ENCODE measurements around the gene CSMD2.
"Not testable (repeated sequence)": the region's sequence is repeated elsewhere in the genome, so short reads cannot be mapped to it uniquely, and the experiment has no call there.

CSMD2 gene

GRCh38 chr1:34164771-34165391 lies at the start of gene CSMD2:
TSS of gene CSMD2 (minus strand) at chr1:34165230. CDS start at chr1:34165097, 133 bp downstream.
- in situ Hi-C loops (cut with HindIII; ENCODE audit: low sequenced_read_pairs): no loop called here

- in situ Hi-C loops (cut with HindIII; ENCODE audit: low sequenced_read_pairs): no loop called here
Measured at GRCh38 chr1:34213956-34214355, 48.9 kb upstream of the CSMD2 start.

- in situ Hi-C loops (cut with HindIII; ENCODE audit: low sequenced_read_pairs): no loop called here
Measured at GRCh38 chr1:34212673-34213072, 47.6 kb upstream of the CSMD2 start.

DNA sequence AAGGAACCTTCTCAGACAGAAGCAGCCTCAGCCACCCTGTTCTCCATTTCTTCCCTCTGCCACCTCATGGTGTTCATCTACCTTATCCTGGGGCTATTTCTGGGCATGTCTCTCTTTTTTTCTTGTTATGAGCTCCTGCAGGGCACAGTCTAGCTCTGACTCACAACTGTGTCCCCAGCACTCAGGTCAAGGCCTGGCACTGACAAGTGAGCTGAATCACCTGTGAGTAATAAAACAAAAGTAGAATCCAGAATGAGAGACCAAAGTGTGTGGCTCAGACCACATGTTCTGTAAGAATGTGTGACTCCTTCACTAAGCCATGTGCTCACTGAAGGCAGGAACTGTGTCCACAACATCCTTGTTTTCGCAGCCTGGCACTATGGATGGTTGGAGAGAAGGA lies 34.9 kb upstream of the CSMD2 start:
- in situ Hi-C loops (cut with HindIII; ENCODE audit: low sequenced_read_pairs): no loop called here

GRCh38 chr1:34192621-34193020 lies 27.6 kb upstream of the CSMD2 start:
- in situ Hi-C loops (cut with HindIII; ENCODE audit: low sequenced_read_pairs): no loop called here

- in situ Hi-C loops (cut with HindIII; ENCODE audit: low sequenced_read_pairs): no loop called here
Measured at GRCh38 chr1:34190692-34191091, 25.7 kb upstream of the CSMD2 start.

DNA sequence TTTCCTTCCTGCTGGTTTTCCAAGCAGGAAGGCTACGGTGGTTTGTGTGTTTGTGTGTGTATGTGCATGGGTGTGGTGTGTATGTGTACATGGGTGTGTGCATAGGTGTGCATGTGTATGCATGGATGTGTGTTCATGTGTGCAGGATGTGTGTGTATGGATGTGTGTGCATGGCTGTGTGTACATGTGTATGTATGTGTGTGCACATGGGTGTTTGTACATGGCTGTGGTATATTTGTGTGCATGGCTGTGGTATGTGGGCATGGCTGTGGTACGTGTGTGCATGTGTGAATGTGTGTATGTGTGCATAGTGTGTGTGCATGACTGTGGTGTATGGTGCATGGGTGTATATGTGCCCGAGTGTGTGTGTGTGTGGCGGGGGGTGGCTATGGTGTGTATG lies 24.0 kb upstream of the CSMD2 start:
- in situ Hi-C loops (cut with HindIII; ENCODE audit: low sequenced_read_pairs): no loop called here

DNA sequence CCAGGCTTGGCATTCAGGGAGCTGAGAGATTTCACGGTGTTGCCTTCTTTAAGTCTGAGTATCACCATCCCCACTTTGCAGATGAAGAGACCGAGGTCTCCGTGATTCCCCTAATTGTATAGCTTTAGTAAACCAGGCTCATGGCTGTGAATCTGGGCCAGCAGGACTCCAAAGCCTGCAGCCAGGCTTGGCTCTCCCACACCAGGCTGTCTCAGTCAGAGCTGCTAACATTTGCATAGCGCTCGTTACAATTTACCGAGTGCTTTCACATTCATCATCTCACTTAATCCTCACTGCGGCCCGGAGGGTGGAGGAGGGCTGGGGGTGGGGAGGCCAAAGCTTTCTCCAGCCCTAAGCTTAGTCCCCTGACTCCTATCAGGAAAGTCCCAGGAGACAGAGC lies 23.4 kb upstream of the CSMD2 start:
- in situ Hi-C loops (cut with HindIII; ENCODE audit: low sequenced_read_pairs): no loop called here

DNA sequence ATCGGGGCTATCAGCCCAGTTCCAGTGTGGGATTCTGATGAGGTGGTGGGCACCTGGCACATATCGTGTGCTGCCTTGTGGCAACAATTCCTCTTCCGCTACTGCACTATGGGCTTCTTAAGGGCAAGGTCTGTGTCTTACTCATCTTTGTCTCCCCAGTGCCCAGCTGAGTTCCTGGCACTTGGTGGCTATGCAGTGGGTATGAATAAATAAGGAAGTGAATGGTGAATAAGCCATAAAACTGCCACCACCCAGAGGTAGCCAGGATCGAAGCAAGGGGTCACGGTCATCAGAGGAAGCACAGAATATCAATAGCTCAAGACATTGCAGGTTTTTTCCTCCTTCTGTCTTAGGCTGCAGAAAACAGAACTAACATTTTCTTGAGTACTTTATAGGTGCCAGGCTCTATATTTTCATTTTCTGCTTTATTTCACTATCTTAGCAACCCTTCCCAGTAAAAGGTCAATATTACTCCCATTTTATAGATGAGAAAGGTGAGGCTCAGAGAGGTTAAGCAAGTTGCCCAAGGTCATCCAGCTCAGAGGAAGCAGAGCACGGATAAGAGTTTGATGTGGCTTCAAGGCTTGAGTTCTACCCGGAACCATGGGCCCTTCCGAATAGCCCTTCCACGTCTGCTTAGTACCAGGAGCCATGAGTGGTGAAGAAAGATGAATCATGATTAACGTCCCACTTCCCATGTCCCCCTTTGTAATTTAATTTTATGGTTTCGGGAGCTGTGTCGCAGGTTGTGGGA lies 21.9 kb upstream of the CSMD2 start:
- in situ Hi-C loops (cut with HindIII; ENCODE audit: low sequenced_read_pairs): no loop called here

DNA sequence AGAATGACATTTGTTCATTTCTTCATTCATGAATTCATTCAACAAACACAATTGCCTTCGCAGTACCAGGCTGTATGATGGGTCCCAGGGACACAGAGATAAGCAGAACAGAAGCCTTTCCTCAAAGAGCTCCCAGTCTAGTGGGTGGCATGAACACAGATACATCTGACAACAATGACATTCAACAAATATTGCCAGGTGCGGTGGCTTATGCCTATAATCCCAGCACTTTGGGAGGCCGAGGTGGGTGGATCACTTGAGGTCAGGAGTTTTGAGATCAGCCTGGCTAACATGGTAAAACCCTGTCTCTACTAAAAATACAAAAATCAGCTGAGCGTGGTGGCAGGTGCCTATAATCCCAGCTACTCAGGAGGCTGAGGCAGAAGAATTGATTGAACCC lies 18.4 kb upstream of the CSMD2 start:
- in situ Hi-C loops (cut with HindIII; ENCODE audit: low sequenced_read_pairs): not testable (repeated sequence)

DNA sequence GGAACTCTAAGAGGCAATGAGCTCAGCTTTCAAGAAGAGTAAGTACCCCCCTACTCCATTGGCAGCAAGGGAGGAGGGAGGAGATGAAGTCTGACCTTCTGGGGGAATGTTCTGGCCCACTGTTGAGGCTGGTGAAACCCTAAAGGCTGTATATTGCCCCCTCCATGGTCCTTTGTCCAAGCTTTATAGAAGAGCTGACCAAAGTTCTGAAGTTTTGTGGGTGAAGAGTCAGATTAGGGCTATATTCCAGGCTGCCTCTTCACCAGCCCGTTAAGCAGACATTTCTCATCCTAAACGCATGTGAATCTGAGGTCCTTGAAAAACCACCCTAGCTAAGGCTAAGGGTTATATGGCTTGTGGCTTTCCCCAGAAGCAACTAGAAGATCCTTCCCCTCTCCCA lies 13.0 kb upstream of the CSMD2 start:
- in situ Hi-C loops (cut with HindIII; ENCODE audit: low sequenced_read_pairs): no loop called here

DNA sequence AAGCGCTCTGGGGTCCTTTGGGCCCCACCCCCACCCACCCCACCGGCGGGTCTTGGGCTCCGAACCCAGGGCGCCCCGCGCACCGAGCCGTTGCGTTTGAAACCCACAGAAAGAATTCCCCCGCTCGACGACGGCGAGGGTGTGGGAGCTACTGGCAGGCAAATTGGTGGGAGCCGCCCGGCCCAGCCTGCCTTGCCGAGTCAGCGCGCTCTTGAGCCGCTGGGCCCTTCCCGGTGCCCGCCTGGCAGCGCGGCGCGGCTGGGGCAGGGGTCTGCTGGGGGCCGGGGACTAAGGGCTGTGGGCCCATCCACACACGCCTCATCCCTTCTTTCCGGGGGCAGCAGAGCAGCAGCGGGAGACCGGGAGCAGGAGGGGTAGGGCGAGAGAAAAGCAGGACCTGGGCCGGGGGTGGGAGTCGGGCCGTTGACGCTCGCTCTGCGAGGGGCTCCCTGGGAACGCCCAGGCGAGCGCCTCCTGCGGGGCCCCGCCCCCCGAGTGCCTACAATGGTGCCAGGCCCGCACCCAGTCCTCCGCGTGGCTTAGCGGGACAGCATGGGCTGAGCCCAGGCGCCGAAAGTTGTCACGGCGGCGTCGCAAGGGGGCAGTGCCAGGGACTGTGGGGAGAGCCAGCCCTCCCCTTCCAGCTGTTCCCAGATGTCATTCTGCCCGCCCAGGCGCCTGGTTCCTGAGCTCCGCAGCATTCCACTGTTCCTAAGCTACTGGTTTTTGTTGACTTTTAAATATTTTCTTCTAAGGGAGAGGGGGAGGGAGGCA lies 12.0 kb upstream of the CSMD2 start, which contains the start of gene C1orf94:
C1orf94 (plus strand) TSS at position 78 of the 774 bp plus-strand sequence. CDS start 883 bp downstream, outside the sequence.
- in situ Hi-C loops (cut with HindIII; ENCODE audit: low sequenced_read_pairs): no loop called here

DNA sequence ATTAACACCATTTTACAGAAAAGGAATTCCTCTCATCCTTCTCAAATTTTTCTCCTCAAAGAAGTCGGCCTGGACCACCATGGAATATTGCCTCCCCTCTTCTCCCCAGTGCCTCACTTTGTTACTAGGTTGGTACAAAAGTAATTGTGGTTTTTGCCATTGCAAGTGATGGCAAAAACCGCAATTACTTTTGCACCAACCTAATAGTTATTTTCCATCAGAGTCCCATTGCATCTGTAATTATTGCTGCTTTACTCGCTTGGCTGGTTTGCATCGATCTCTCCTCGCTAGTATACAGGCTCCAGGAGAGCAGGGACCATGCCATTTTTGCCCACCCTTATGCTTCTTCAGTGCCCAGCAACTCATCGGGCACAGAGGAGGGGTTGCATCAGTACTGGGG lies 10.7 kb upstream of the CSMD2 start:
- in situ Hi-C loops (cut with HindIII; ENCODE audit: low sequenced_read_pairs): no loop called here

- in situ Hi-C loops (cut with HindIII; ENCODE audit: low sequenced_read_pairs): no loop called here
Measured at GRCh38 chr1:34167389-34167788, 2.4 kb upstream of the CSMD2 start.

GRCh38 chr1:34166625-34167361 lies 1.8 kb upstream of the CSMD2 start:
- in situ Hi-C loops (cut with HindIII; ENCODE audit: low sequenced_read_pairs): no loop called here

DNA sequence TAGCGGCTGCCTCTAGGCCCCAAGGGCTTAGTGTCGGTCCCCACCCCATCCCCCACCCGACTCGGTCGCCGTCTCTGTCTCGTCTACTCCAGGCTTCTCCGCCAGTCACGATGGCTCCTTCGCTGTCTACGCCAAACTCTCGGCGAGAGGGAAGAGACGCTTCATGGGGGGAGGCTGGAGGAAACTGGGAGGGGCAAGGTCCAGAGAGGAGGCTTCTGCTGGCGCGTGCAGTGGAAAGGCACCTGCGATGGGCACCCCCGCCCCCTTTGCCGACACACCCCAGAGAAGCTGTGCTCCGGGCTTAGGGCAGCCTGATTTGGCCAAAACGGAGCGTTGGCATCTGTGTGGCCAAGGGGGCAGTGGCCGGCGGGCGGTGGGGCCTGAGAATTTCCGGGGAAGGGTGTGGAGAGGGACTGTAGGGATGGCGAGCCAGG lies 1.2 kb upstream of the CSMD2 start:
- in situ Hi-C loops (cut with HindIII; ENCODE audit: low sequenced_read_pairs): no loop called here

- in situ Hi-C loops (cut with HindIII; ENCODE audit: low sequenced_read_pairs): no loop called here
Measured at GRCh38 chr1:34165422-34165921, 442 bp upstream of the CSMD2 start.

DNA sequence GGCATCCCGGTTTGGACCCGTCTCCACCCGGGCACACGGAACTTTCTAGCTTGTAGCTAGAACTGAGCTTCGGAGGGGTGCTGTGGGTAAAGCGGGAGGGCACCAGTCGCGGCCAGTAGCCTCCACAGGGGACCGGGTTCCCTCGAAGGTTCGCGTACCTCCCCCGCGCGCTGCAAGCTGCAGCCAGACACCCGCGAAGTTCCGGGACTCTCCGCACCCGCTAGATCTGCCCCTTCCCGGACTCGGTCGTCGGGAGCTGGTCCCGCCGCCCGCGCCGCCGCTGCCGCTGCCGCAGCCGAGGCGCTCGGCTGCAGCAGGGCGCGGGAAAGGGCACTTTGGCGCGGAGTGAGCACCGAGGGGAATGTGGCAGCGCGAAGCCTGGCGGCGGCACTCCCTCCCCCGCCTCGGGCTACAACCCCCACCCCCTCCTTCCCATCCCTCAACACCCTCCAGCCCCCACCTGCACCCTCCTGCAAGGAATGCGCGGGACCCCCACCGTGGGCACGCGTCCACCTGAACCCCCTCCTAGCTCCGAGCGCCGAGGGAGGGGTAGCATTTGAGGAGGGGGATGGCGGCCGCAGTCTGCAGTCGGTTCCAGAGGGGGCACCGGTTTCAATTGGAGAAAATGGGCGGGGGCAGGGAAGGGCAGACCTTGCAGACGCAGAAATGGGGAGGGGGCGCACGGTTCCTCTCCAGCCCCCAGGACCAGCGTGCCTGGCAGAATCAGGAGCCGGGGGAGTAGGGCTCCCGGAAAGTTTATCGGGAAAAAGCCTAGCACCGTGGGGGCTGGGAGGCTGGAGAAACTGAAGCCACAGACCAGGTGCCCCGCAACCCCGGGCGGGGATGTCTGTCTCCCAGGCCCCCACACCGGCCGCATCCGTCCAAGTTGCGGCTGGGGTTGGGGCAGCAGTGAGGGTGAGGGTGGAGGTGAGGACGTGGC lies 968 bp downstream of the CSMD2 start:
- in situ Hi-C loops (cut with HindIII; ENCODE audit: low sequenced_read_pairs): no loop called here

DNA sequence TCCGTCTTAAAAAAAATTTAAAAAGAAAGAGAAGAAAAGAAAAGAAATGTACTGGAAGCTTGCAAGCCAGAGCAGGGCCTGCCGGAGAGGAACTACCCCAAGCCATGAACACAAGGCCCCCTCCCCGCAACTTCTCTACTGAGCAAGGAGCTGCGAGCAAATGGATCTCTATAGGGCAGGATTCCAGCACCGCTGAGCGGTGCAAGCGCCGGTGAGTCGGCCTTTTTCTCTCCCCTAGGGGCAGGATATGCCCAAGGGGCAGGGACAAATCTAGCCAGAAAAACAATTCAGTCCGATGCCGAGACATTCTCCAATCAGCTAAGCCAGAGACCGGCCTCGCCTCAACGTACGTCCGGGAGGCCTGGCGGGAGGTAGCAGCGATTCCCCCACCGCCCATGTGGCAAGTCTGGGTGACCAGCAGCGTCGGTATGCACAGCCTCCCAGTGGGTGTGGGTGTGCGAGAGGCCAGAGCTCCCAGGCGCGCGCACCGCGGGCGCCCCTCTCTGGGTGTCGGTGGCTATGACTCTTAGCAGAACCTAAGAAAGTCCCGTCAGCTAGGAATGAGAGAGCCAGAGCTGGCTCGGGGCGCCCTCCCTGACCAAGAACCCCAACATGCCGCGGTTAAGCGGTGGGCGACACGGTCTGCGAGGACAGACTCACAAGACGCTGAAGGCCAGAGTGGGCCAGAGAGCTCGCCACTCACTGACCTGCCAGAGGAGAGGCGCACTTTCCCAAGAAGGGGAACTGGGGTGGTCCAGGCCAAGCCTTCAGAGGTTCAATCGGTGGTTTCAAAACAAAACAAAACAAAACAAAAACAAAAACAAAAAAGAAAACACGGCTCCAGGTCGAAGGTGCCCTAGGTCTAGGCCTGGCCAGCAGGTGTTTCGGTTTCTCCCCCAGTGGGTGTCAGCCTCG lies 1.9 kb downstream of the CSMD2 start:
- in situ Hi-C loops (cut with HindIII; ENCODE audit: low sequenced_read_pairs): no loop called here

Data from DLD1 (cell line).